SIG-M5 (cell line): ENCODE measurements around the gene GJE1.
"Not testable (repeated sequence)": the region's sequence is repeated elsewhere in the genome, so short reads cannot be mapped to it uniquely, and the experiment has no call there.

ENCODE experiments used
- DNase-seq: peaks from one replicate; lab custom pipeline; 2025; lab: John Stamatoyannopoulos, UW

Gene GJE1, protein sequence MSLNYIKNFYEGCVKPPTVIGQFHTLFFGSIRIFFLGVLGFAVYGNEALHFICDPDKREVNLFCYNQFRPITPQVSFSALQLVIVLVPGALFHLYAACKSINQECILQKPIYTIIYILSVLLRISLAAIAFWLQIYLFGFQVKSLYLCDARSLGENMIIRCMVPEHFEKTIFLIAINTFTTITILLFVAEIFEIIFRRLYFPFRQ

DNA sequence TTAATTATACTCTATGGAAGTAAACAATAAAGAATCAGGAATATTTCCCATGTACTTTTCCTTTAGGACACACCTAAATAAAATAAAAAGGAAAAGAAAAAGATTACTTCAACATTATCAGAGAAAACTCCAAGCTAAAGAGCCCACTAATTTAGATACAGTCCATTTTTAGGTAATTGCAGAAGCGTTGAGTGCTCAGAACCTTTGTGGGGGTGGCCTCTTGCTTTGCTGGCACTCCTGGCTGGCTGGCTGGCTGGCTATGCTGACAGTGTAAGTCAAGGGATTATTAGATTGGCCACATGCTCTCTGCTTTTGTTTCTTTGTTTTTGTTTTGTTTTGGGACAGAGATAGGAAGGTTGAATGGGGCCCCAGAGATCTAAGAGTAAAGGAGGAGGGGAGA is at the start of gene GJE1:
GJE1 (plus strand) TSS at position 301 of the 400 bp plus-strand sequence. CDS start 234 bp downstream, outside the sequence.
- no peak for DNase-seq

DNA sequence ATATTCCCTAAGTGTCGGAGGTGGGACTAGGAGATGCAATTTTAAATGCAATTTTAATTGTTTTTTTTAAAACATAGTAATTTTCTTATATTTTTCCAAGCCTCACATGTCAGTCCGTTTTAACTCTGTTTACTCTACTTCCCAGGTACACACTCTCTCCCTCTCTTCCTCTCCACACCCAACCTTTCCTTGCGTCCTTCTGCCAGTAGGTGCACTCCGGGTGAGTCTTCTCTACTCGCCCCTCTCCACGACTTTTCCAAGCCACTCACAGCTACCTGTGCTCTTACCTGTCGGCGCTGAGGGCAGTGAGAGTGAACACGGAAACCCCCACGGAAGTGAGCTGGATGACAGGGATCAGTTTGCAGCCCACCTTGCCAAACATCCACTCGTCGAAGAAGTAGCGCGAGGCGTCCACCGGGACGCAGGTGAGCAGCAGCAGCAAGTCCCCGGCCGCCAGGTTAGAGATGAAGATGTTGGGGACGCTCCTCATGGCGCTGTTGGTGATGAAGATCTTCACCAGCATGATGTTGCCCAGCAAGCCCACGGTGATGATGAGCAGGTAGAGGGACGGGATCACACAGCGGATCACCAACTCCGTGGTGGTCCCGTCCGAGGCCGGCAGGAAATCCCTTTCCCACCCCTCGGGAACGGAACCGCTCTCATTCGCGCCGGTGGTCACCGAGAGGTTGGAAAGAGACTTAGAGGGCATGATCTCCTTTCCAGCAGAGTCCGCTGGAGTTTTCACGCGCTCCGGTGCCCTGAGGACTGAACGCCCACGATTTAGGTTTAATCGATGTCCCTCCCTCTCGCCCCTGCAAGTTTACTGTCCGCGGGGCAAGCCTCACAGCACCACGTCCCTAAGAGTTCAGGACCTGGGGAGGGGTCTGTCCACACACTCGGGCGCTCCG is 44.5 kb upstream of the GJE1 start:
- no peak for DNase-seq

DNA sequence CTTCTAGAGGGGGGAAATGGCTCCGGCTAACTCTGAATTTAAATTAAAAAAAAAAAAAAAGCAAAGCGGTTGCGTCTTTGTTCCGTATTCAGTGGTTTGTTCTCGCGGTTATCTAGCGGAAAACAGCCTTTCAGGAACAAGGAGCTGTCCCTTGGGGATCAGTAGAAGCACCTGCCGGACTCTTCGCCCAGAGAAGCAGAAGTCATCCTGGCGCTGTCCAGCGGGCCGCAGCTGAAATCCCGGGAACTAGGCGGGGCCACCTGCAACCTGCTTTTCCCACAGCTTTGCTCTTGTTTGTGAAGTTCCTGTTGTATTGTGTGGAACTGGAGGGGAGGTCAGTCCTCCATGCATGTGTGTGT is 43.9 kb upstream of the GJE1 start:
- DNase-seq = no peak

DNA sequence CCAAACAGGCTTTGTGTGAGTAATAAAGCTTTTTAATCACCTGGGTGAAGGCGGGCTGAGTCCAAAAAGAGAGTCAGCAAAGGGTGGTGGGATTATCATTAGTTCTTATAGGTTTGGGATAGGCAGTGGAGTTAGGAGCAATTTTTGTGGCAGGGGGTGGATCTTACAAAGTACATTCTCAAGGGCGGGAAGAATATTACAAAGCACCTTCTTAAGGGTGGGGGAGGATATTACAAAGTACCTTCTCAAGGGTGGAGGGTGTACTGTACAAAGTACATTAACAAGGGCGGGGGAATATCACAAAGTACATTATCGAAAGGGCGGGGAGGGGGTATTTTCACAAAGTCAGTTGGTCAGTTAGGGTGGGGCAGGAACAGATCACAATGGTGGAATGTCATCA is 27.9 kb upstream of the GJE1 start:
- not testable (repeated sequence) for DNase-seq

DNA sequence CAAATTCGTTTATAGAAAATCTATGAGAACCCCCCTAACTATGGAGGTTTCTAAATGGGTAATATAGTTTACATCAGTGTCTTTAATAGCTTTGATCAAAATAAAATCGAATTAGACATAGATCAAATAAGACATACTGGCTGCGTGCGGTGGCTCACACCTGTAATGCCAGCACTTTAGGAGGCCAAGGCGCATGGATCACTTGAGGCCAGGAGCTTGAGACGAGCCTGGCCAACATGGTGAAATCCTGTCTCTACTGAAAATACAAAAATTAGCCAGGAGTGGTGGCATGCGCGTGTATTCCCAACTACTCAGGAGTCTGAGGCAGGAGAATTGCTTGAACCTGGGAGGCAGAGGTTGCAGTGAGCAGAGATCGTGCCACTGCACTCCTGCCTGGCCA is 21.9 kb upstream of the GJE1 start:
- not testable (repeated sequence) for DNase-seq

DNA sequence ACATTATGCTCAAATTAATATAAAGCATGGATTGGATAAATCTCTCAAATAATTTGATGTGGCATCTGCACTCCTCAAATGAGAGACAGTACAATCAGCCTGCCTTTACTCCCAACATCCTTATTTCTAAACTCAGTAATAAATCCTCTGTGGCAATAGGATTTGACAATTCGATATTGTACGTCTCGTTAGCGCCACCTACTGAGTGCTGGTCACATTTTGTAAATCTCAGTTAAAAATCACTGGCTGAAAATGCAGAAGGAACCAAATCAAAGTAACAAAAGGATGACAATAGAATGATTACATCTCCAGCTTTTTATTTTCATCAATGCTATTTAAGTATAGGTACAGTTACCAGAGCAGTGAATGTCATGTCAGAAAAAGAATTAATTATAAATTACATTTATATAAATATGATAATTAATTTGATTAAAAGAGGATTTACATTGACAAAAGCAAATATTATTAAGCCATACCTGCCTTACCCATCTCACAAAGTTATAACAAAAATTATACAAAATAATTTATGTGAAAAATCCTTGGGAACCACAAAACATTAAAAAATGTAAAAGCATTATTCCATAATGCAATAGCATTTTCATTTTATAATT is 20.2 kb upstream of the GJE1 start:
- no peak for DNase-seq

DNA sequence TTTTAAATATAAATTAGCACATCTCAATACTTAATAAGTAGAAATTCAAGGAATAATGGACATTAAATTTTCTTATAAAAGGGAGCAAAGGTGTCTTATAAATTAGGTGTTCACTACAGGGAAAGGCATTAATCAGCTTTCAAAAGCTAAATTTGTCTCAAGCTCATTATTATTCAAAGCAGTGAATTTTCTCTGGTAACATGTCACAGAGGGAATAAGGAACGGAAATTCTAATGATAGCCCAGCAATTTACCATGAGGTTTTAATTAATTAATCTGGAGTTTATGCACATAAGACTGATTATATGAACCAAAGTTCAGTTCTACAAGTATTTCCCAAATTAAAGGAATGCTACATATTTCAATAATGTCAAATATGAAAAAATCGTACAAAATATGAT is 15.4 kb upstream of the GJE1 start:
- DNase-seq = no peak

DNA sequence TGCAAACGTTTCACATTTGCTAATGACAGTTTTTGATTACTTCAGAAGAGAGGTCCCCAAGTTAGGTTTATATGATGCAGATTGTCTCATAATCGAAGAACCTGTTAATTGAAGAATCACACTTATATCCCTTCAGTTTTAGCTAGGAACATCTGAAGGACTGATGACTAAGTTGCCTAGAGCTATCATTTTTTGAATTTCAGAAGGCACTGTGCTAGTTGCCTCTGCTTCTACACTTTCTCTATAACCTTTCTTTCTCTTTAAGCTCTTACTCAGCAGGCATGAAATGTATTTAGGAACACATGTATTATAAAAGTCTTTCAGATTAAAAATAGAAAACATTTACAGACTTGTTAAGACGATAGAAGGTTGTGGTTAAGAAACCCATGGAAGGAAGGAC is 14.4 kb upstream of the GJE1 start:
- no peak for DNase-seq

DNA sequence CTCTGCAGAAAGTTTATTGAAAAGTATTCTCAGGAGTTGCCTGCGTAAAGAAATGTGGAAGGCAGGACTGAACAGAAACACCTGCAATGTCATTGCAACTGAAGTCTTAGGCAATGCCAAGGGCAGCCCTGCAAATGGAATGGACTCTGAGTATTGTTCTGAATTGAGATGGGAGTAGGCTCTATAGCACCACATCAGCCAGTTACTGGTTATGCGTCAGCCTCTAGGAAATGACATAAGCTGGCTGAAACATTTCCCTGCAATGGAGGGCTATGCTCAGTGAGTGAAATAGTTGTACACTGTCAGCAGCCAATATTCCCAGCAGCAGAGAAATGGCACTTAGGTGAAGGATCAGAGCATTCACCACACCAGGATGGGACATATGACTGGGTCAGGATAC is 13.8 kb upstream of the GJE1 start:
- DNase-seq = no peak

DNA sequence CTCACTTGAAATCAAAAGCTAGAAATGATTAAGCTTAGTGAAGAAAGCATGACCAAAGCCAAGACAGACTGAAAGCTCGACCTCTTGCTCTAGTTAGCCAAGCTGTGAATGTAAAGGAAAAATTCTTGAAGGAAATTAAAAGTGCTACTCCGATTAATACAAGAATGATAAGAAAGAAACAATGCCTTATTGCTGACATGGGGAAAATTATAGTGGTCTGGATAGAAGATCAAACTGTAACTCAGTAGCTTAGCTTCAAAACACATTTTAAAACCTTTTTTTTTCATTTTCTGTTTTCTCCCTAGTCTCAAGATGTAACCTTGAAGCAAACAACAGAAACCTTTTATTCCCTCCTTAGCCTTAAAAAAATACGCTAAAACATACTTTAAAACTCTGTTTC is 11.4 kb upstream of the GJE1 start:
- DNase-seq = no peak

DNA sequence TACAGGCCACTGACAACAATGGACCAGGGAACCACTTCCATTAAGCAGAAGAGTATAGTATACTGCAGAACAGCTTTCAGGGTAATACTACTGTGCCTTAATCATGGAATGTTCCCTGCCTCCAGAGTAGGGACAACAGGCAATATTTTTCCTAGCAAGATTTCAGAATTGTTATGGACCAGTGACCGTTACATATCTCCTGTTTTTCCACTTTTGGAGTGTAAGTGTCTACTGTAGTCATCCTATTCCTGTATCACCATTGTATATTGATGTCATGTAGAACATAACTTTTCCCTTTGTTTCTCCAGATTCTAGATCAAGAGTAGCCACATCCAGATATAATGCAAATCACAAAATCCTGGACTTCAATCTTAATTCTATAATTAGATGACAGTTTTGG is 1.9 kb upstream of the GJE1 start:
- no peak for DNase-seq

DNA sequence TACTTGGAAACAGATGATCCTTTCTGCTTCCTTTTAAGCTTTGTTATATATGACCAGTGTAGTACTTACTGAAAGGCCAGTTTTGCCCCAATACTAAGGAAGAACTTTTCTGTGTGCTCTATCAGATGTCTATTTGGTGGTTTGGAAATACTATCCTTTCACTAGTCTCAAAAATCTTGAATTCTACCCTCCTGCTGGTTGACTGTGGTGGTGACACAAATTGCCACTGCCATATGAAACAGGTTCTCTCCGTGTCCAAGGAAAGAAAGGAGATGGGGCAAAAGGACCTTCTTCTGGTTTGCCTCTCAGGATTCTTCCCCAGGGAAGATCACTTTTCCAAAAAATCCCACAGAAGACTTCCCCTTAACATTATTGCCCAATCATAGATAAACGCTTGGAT is 6.2 kb downstream of the GJE1 start:
- DNase-seq = no peak

DNA sequence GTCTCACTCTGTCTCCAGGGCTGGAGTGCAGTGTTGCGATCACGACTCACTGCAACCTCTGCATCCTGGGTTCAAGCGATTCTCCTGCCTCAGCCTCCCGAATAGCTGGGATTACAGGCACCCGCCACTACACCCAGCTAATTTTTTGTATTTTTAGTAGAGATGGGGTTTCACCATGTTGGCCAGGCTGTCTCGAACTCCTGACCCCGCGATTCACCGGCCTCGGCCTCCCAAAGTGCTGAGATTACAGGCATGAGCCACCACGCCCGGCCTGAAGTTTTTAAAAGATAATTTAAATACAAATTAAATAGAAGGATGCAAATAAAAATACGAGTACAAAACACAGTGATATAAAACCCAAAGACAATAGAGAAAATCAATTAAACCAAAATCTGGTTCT is 8.8 kb downstream of the GJE1 start:
- not testable (repeated sequence) for DNase-seq

DNA sequence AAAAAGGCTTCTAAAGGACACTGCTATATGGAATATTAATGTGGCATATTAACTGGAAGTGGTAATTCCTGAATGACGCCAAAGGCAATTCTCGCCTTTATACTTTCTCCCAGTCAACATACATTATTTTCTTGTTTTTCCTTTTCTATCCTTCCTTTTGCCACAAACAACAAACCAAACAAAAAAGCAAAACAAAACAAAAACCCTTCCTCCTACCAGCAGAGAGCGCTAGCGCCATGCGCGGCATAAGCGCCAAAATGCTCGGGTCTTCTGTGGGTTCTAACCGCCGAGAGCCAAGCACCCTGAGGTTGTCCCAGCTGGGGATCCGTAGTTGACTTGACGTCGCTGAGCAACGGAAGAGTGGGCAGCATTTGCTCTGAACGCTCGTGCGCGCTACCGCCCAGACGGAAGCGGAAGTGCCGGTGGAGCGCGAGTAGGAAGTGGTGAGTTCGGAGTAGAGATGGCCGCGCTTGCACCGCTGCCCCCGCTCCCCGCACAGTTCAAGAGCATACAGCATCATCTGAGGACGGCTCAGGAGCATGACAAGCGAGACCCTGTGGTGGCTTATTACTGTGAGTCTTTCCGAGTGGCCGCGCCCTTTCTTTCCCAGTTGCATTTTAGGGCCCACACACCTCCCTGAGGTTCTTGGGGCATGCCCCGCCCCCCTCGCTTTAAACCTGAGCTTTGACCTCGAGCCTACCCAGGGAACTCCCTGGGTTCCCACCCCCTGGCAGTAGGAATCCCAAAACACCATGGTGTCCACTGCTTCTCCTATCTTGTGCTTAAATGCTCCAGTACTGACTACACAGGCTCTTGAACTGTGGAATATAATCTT is 14.3 kb downstream of the GJE1 start, which contains the start of the genes NMBR and VTA1:
NMBR (minus strand) TSS at position 295 of the 835 bp plus-strand sequence. CDS start 58,464 bp downstream, outside the sequence.
VTA1 (plus strand) TSS at position 436 of the 835 bp plus-strand sequence; CDS start at position 461, 25 bp downstream.
- DNase-seq = peak; percentile 90

DNA sequence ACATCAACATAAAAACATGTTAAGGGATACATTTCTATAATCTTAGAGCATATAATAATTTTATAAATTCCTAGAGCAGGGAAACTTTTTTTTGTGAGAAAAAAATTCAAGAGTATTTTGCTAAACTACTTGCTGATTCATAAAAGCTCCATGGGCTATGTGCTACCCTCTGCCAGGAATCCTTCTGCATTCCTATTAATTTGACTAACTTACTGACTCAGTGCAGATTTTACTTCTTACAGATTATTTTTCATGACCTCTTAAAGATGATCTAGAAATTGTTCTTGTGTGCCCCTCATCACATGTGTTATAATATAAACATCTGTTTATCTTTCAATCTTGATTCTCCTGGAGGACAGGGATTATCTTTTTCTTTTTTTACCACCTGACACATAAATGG is 20.0 kb downstream of the GJE1 start:
- DNase-seq = no peak

DNA sequence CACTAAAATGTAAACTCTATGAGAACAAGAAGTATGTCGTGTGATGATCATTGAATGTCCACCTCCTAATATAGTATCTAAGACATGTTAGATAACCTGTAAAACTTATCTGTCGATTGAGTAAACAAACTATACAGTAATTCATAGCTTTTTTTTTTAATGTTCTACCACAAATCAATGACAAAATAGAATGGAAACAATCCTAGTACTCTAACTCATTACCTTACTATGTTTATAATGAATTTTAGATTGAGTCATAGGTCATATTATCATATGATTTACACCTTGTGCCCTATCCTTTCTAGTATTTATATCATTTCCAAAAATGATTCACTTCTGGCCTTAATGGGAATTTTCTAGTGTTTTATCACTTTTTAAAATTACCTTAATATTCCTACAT is 20.5 kb downstream of the GJE1 start:
- no peak for DNase-seq

DNA sequence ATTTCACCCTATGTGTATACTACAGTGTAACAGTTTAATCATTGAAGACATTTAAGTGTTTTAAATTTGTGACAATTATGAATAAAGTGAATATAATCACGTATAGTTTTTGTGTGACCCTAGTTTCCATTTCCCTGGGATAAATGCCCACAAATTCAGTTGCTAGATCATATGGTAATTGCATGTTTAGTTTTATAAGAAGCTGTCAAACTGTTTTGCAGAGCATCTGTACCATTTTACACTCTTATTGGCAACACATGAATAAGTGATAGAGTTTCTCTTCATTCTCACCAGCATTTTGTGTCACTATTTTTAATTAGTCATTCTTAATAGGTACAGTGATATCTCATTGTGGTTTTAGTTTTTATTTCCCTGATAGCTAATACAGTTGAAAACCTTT is 21.6 kb downstream of the GJE1 start:
- no peak for DNase-seq

DNA sequence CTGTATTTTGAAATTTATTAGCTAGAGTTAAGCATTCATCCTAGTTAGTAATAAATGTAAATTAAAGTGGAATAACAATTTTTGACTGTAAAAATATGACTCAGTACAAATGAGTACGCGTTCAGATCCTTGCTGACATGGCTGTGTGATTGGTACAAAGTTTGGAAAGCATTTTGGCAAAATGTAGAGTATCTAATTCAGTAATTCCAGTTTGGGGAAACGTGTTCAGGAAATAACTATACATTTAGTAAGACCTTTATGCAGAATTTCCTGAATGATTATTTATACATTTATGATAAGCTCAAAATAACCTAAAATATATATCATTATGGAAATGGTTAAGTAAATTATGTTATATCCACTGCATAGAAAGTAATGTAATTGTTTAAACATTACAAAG is 22.4 kb downstream of the GJE1 start:
- DNase-seq = no peak

DNA sequence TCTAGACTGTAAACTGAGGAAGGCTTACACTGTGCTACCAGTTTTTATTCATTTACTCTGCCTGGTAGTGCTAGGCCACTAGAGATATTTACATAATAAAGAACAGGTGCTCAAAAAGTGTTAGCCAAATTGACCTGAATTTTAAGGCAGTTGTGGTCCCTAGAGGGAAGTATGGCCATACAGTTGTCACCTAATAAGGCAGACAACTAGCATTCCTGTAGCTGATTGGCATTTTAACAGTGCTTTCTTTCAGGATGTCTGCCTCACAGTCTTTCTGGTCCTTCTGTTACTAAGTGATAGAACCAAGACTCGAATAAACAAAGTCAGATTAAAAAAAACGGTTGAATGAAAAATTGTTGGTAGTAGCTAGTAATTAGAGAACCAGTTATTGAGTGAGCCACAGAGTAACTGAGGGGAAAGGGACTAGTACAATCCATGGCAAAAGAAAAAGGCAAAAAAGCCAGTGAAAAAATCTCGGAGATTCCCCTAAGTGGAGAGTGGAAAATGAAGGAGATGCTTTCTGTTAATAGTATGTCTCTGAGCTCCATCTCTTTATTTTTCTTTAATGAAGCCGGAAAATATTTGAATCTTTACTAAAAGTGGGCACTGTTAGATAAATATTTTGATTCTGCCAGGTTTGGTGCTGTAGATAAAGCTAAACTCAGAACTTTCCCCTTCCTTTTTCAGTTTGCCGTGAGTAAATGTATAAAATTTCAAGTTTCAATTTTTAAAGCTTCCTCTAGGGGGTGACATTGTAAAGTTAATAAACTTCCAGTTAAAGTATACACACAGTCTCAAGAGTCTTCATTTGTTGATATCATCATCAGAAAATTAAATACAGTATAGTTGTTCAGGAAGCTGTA is 23.4 kb downstream of the GJE1 start:
- no peak for DNase-seq

DNA sequence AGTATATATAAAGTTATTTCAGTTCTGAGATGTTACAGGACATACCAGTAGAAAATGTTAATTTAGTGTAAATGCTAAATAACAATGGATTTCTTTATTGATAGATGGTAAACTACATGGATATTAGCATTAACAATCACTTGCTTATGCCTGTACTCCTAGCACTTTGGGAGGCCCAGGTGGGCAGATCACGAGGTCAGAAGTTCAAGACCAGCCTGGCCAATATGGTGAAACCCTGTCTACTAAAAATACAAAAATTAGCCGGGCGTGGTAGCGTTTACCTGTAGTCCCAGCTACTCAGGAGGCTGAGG is 24.0 kb downstream of the GJE1 start:
- not testable (repeated sequence) for DNase-seq

DNA sequence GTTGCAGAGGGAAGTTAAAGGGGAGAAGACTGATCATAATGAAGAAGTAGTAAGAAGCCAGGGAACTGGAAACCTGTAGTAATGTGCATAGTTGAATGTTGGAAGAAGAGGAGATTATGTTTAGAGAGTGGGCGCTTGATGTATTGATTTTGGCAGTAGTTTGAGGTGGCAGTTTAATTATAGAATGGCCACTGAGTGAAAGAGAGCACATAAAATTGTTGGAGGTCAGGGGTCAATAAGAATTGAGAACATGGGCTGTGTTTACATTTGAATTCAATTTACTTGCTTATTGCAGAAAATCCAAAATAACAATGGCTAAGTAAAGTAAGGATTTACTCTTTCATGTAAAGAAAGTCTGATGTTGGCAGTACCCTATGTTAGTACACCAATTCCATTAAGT is 30.1 kb downstream of the GJE1 start:
- DNase-seq = no peak
